HL-60/S4 treated with retinoic acid at 250 ng/mL for 4 days and 3 days (cell line): ENCODE measurements around the gene STIP1.

ENCODE experiments used
- in situ Hi-C: fragments of 300-500 bp; cut with MboI; formaldehyde crosslinking; loops from 2 replicates; pipeline ENCODE4 v1.7.0; 2022; ENCODE audit warnings: low sequenced_read_pairs

Gene STIP1

GRCh38 chr11:64249563-64250414 is 63.8 kb downstream of the STIP1 start:
- in situ Hi-C loops, result no loop called here

- in situ Hi-C loops, result no loop called here
Measured at GRCh38 chr11:64250415-64251015, 64.5 kb downstream of the STIP1 start.

GRCh38 chr11:64251016-64251752 is 65.2 kb downstream of the STIP1 start, which contains the start of gene PLCB3:
Gene PLCB3 (plus strand): TSS chr11:64251530. CDS start chr11:64251650, 120 bp downstream.
- in situ Hi-C loops, result no loop called here

GRCh38 chr11:64251753-64252002 is 65.7 kb downstream of the STIP1 start:
- in situ Hi-C loops, result no loop called here

GRCh38 chr11:64252003-64252872 is 66.3 kb downstream of the STIP1 start:
- in situ Hi-C loops, result no loop called here

GRCh38 chr11:64253043-64253442 is 67.1 kb downstream of the STIP1 start:
- in situ Hi-C loops, result no loop called here

GRCh38 chr11:64253481-64253880 is 67.5 kb downstream of the STIP1 start:
- in situ Hi-C loops, result no loop called here
